ENCODE measurements around the gene ARRB1. TPM values are rescaled to one million over a fixed set of nuclear protein-coding genes. Genes with fewer than 3 reads are reported as not detected.

The ARRB1 gene
- polyA plus RNA-seq, 1 experiment, result 36.9 TPM

- ChIA-PET POLR2A (interaction anchor here (0.7 to 1.6 kb wide), 2 partner anchors 22 to 26 kb away, joined by 4 to 5 read pairs; no protein-coding TSS in a partner anchor), CTCF (interaction anchor here (1.0 to 2.3 kb wide), 3 partner anchors 10 to 32 kb away, joined by 3 to 10 read pairs (median 6); no protein-coding TSS in a partner anchor)
- no peak for DNase-seq (ENCODE audit: low read depth, low spot score)
- Histone ChIP-seq H3K27me3 (ENCODE audit: control insufficient read depth, insufficient read depth, low read length) (no peaks in the 10 kb centered on the region), H3K27ac (ENCODE audit: low read depth, low read length) (no peak overlapping the region), H3K4me3 (ENCODE audit: low read depth, low read length) (peak overlapping the region; percentile 87), H3K9me3 (ENCODE audit: control insufficient read depth, insufficient read depth, low read length) (no peaks in the 10 kb centered on the region)
- TF ChIP-seq CTCF (IDR thresholded peaks at IDR 0.05; ENCODE audit: low read depth, low read length), result peak; percentile 6; the same call in 1 of the 2 replicates
Observed at GRCh38 chr11:75351791-75352587, 528 bp upstream of the ARRB1 start.

GRCh38 chr11:75350743-75351540 lies 519 bp downstream of the ARRB1 start:
- POLR2A ChIA-PET, result interaction anchor here (0.6 to 1.6 kb wide), 2 partner anchors 21 to 34 kb away, joined by 4 to 5 read pairs; no protein-coding TSS in a partner anchor
- 0 out of 2 replicates have a peak, but pooled peaks have one; percentile 15 for TF ChIP-seq CTCF (IDR thresholded peaks at IDR 0.05; ENCODE audit: low read depth, low read length)
- H3K4me3 ChIP-seq (ENCODE audit: low read depth, low read length), result peak overlapping the region; percentile 87

GRCh38 chr11:75350122-75350742 lies 1.2 kb downstream of the ARRB1 start:
- peak overlapping the region; percentile 52 for H3K27ac ChIP-seq (ENCODE audit: low read depth, low read length)
- no peak for DNase-seq (ENCODE audit: low read depth, low spot score)
- no peak for TF ChIP-seq CTCF (IDR thresholded peaks at IDR 0.05; ENCODE audit: low read depth, low read length)
- H3K9me3 ChIP-seq (ENCODE audit: control insufficient read depth, insufficient read depth, low read length), result no peaks in the 10 kb centered on the region
- peak overlapping the region; percentile 87 for H3K4me3 ChIP-seq (ENCODE audit: low read depth, low read length)
- ChIA-PET POLR2A (interaction anchor here (0.6 to 1.6 kb wide), 2 partner anchors 20 to 35 kb away, joined by 4 to 5 read pairs; no protein-coding TSS in a partner anchor), CTCF (interaction anchor here (0.6 to 2.3 kb wide), 10 partner anchors 9 to 1652 kb away, joined by 3 to 10 read pairs (median 5); no protein-coding TSS in a partner anchor)
- no peaks in the 10 kb centered on the region for H3K27me3 ChIP-seq (ENCODE audit: control insufficient read depth, insufficient read depth, low read length)

More at GRCh38 chr11:75350743-75351540, 519 bp downstream of the ARRB1 start:
- H3K27me3 ChIP-seq (ENCODE audit: control insufficient read depth, insufficient read depth, low read length), result no peaks in the 10 kb centered on the region
- CTCF ChIA-PET, result interaction anchor here (1.0 to 2.3 kb wide), 4 partner anchors 10 to 71 kb away, joined by 5 to 10 read pairs (median 6); no protein-coding TSS in a partner anchor
- peak overlapping the region; percentile 11 for H3K27ac ChIP-seq (ENCODE audit: low read depth, low read length)
- no peak for DNase-seq (ENCODE audit: low read depth, low spot score)
- no peaks in the 10 kb centered on the region for H3K9me3 ChIP-seq (ENCODE audit: control insufficient read depth, insufficient read depth, low read length)

- Histone ChIP-seq H3K9me3 (ENCODE audit: control insufficient read depth, insufficient read depth, low read length) (no peaks in the 10 kb centered on the region), H3K4me3 (ENCODE audit: low read depth, low read length) (peak overlapping the region; percentile 87), H3K27me3 (ENCODE audit: control insufficient read depth, insufficient read depth, low read length) (no peaks in the 10 kb centered on the region), H3K27ac (ENCODE audit: low read depth, low read length) (peak overlapping the region; percentile 52)
- CTCF ChIA-PET, result interaction anchor here (0.6 to 2.3 kb wide), 11 partner anchors 9 to 1651 kb away, joined by 3 to 10 read pairs (median 5); no protein-coding TSS in a partner anchor
- no peak for DNase-seq (ENCODE audit: low read depth, low spot score)
- no peak for TF ChIP-seq CTCF (IDR thresholded peaks at IDR 0.05; ENCODE audit: low read depth, low read length)
- POLR2A ChIA-PET, result interaction anchor here (1.1 kb wide), 1 partner anchor 9 kb away, joined by 3 read pairs; no protein-coding TSS in a partner anchor
Observed at GRCh38 chr11:75349521-75350116, 1.8 kb downstream of the ARRB1 start.

Measured in AG04450 (cell line).